Tibial artery (tissue), 4 donors: ENCODE measurements around the gene CTCF.
A peak's percentile ranks its signal among the peaks of the same experiment; 100 is the strongest.

Experiments
- DNase-seq, 2 donors: peaks; one replicate each; pipeline ENCODE4 v3.0.0-alpha.2; 2019
- H3K27ac ChIP-seq, 2 donors: fragments of 200-600 bp; sonication (generic) in 1 of 2; 1 replicate in 1 of 2; 2 replicates in 1 of 2; pipeline ENCODE4 v1.5.1; 2018 to 2019; ENCODE audit warnings: mild to moderate bottlenecking in 1 of 2
- H3K27me3 ChIP-seq, 2 donors: fragments of 200-600 bp; sonication (generic) in 1 of 2; one replicate each; pipeline versions ENCODE4 v1.5.1 to v1.6.0; 2016 to 2019
- H3K36me3 ChIP-seq, 3 donors: fragments of 200-600 bp; sonication (generic) in 2 of 3; one replicate each; pipeline ENCODE4 v1.5.1; 2016 to 2019; ENCODE audit warnings: mild to moderate bottlenecking in 2 of 3
- H3K4me1 ChIP-seq, 4 donors: fragments of 200-600 bp; sonication (generic) in 2 of 4; 1 replicate in 3 of 4; 2 replicates in 1 of 4; pipeline ENCODE4 v1.5.1; 2016 to 2019
- H3K4me3 ChIP-seq, 2 donors: fragments of 200-600 bp; sonication (generic) in 1 of 2; 1 replicate in 1 of 2; 2 replicates in 1 of 2; pipeline ENCODE4 v1.5.1; 2018 to 2019; ENCODE audit warnings: mild to moderate bottlenecking in 2 of 2
- H3K9me3 ChIP-seq, 3 donors: fragments of 200-600 bp; sonication (generic) in 1 of 3; one replicate each; pipeline ENCODE4 v1.5.1; 2016 to 2019
- CTCF ChIP-seq, 2 experiments: fragments of 200-600 bp in 1 of 2; fragments of 450-650 bp in 1 of 2; IDR thresholded peaks; one replicate each; pipeline ENCODE4 v1.5.1; 2017 to 2019; ENCODE audit warnings: antibody characterized with exemption in 2 of 2, mild to moderate bottlenecking in 1 of 2, moderate library complexity in 1 of 2
- intact Hi-C: fragments of 100-400 bp; cut with DNase I; formaldehyde crosslinking; loops from one replicate; pipeline ENCODE4 v1.15.0; 2023; ENCODE audit warnings: low total_unique reads

Gene CTCF

GRCh38 chr16:67537270-67537635 is 25.1 kb upstream of the CTCF start:
- Histone ChIP-seq H3K27ac (peak overlapping the region; percentile 70 to 76), H3K4me1 (peaks cover 0 to 54% (median 42%) of the 10 kb centered on the region in 4 donors), H3K9me3 (no peaks in the 10 kb centered on the region), H3K36me3 (peaks cover 20 to 36% (median 30%) of the 10 kb centered on the region in 3 donors), H3K27me3 (no peaks in the 10 kb centered on the region), H3K4me3 (peak overlapping the region; percentile 56 to 89)
- intact Hi-C loops: no loop called here
- peak; percentile 68 to 83 for DNase-seq
- no peak for TF ChIP-seq CTCF (IDR thresholded peaks at IDR 0.05)

- peak overlapping the region; percentile 56 to 89 for H3K4me3 ChIP-seq
- intact Hi-C loops: no loop called here
- peak overlapping the region; percentile 70 to 76 for H3K27ac ChIP-seq
- TF ChIP-seq CTCF (IDR thresholded peaks at IDR 0.05): no peak
- H3K9me3 ChIP-seq: no peaks in the 10 kb centered on the region
- no peak for DNase-seq
- peaks cover 0 to 49% (median 42%) of the 10 kb centered on the region in 4 donors for H3K4me1 ChIP-seq
- peaks cover 20 to 42% (median 37%) of the 10 kb centered on the region in 3 donors for H3K36me3 ChIP-seq
- no peaks in the 10 kb centered on the region for H3K27me3 ChIP-seq
Observed at GRCh38 chr16:67537636-67538591, 24.4 kb upstream of the CTCF start.

- H3K27ac ChIP-seq: peak overlapping the region; percentile 70 to 76
- no peaks in the 10 kb centered on the region for H3K9me3 ChIP-seq
- H3K36me3 ChIP-seq: peaks cover 20 to 50% (median 44%) of the 10 kb centered on the region in 3 donors
- DNase-seq: no peak
- intact Hi-C loops: no loop called here
- peaks cover 0 to 47% (median 41%) of the 10 kb centered on the region in 4 donors for H3K4me1 ChIP-seq
- H3K27me3 ChIP-seq: no peaks in the 10 kb centered on the region
- peak overlapping the region; percentile 56 to 89 for H3K4me3 ChIP-seq
- TF ChIP-seq CTCF (IDR thresholded peaks at IDR 0.05): no peak
Observed at GRCh38 chr16:67538666-67539101, 23.6 kb upstream of the CTCF start.

- intact Hi-C loops: no loop called here
- Histone ChIP-seq H3K36me3 (peaks cover 20 to 56% (median 50%) of the 10 kb centered on the region in 3 donors), H3K9me3 (no peaks in the 10 kb centered on the region), H3K4me1 (peaks cover 0 to 48% (median 41%) of the 10 kb centered on the region in 4 donors), H3K27ac (no peak overlapping the region), H3K4me3 (no peak overlapping the region), H3K27me3 (no peaks in the 10 kb centered on the region)
- no peak for DNase-seq
- no peak for TF ChIP-seq CTCF (IDR thresholded peaks at IDR 0.05)
Observed at GRCh38 chr16:67539271-67539670, 23.1 kb upstream of the CTCF start.

GRCh38 chr16:67539691-67540635 is 22.4 kb upstream of the CTCF start:
- no peaks in the 10 kb centered on the region for H3K9me3 ChIP-seq
- no peaks in the 10 kb centered on the region for H3K27me3 ChIP-seq
- H3K4me3 ChIP-seq: no peak overlapping the region
- H3K4me1 ChIP-seq: peaks cover 0 to 54% (median 39%) of the 10 kb centered on the region in 4 donors
- no peak overlapping the region for H3K27ac ChIP-seq
- intact Hi-C loops: no loop called here
- peaks cover 25 to 63% (median 57%) of the 10 kb centered on the region in 3 donors for H3K36me3 ChIP-seq
- DNase-seq: no peak
- no peak for TF ChIP-seq CTCF (IDR thresholded peaks at IDR 0.05)
